Astrocyte (in vitro differentiated cells and primary cell): ENCODE measurements around the gene KCNC1. TPM values are rescaled to one million over a fixed set of nuclear protein-coding genes. Genes with fewer than 3 reads are reported as not detected.

ENCODE experiments used
- DNase-seq: peaks from one replicate; pipeline ENCODE4 v3.0.0-alpha.2; 2010; ENCODE audit warnings: low read depth
- FAIRE-seq: peaks from 2 replicates; lab custom pipeline; 2011; peaks lifted over from hg19 to GRCh38; lab: Jason Lieb, UNC
- H2AFZ ChIP-seq: 2 replicates; pipeline ENCODE4 v1.6.0; 2012; ENCODE audit warnings: low read depth, low read length, inconsistent platforms
- H3K27ac ChIP-seq: 2 replicates; pipeline ENCODE4 v1.5.1; 2011; ENCODE audit warnings: low read depth, low read length, inconsistent platforms
- H3K27me3 ChIP-seq: 2 replicates; pipeline ENCODE4 v1.6.0; 2011; ENCODE audit warnings: low read length, inconsistent platforms; ENCODE audit not compliant: insufficient read depth
- H3K36me3 ChIP-seq: 2 replicates; pipeline ENCODE4 v1.5.1; 2011; ENCODE audit warnings: low read length, inconsistent platforms; ENCODE audit not compliant: insufficient read depth
- H3K4me1 ChIP-seq: 2 replicates; pipeline ENCODE4 v1.5.1; 2011; ENCODE audit warnings: low read length, inconsistent platforms; ENCODE audit not compliant: insufficient read depth
- H3K4me2 ChIP-seq: 2 replicates; pipeline ENCODE4 v1.6.0; 2012; ENCODE audit warnings: low read length, inconsistent platforms
- H3K4me3 ChIP-seq: 2 replicates; pipeline ENCODE4 v1.5.1; 2011; ENCODE audit warnings: low read depth, mild to moderate bottlenecking, low read length, inconsistent platforms; ENCODE audit not compliant: insufficient read depth
- H3K79me2 ChIP-seq: 2 replicates; pipeline ENCODE4 v1.6.0; 2012; ENCODE audit warnings: mild to moderate bottlenecking, low read length, inconsistent platforms; ENCODE audit not compliant: insufficient read depth
- H3K9ac ChIP-seq: 2 replicates; pipeline ENCODE4 v1.6.0; 2012; ENCODE audit warnings: mild to moderate bottlenecking, low read length, inconsistent platforms
- H3K9me3 ChIP-seq: 2 replicates; pipeline ENCODE4 v1.5.1; 2012; ENCODE audit warnings: low read depth, mild to moderate bottlenecking, low read length, inconsistent platforms; ENCODE audit not compliant: insufficient read depth
- H4K20me1 ChIP-seq: 2 replicates; pipeline ENCODE4 v1.6.0; 2012; ENCODE audit warnings: low read length, inconsistent platforms; ENCODE audit not compliant: insufficient read depth
- H3K27ac Mint-ChIP-seq: one replicate; pipeline ENCODE4 v1.8.0; 2021; ENCODE audit warnings: mild to moderate bottlenecking, mixed read lengths; ENCODE audit not compliant: unreplicated experiment
- H3K27me3 Mint-ChIP-seq: one replicate; pipeline ENCODE4 v1.8.0; 2021; ENCODE audit warnings: low read depth, mixed read lengths; ENCODE audit not compliant: unreplicated experiment
- H3K36me3 Mint-ChIP-seq: one replicate; pipeline ENCODE4 v1.8.0; 2021; ENCODE audit warnings: low read depth, mixed read lengths; ENCODE audit not compliant: unreplicated experiment
- H3K4me1 Mint-ChIP-seq: one replicate; pipeline ENCODE4 v1.8.0; 2021; ENCODE audit warnings: low read depth, mixed read lengths; ENCODE audit not compliant: unreplicated experiment
- H3K4me3 Mint-ChIP-seq: one replicate; pipeline ENCODE4 v1.8.0; 2021; ENCODE audit warnings: mild to moderate bottlenecking, moderate library complexity, mixed read lengths; ENCODE audit not compliant: unreplicated experiment
- H3K9me3 Mint-ChIP-seq: one replicate; pipeline ENCODE4 v1.8.0; 2021; ENCODE audit warnings: mild to moderate bottlenecking, mixed read lengths; ENCODE audit not compliant: unreplicated experiment
- CTCF ChIP-seq: IDR thresholded peaks from 2 replicates; pipeline ENCODE4 v1.5.1; 2011; ENCODE audit warnings: low read depth, mild to moderate bottlenecking, inconsistent platforms, low read length, moderate library complexity; ENCODE audit not compliant: insufficient read depth
- EZH2 ChIP-seq: IDR thresholded peaks from 2 replicates; pipeline ENCODE4 v1.6.1; 2012; ENCODE audit warnings: mild to moderate bottlenecking, low read length, inconsistent platforms; ENCODE audit not compliant: insufficient read depth
- total RNA-seq: library from RNA; stranded (reverse); gene quantifications from 2 replicates; pipeline ENCODE4 v1.2.1, GENCODE V29; 2021

KCNC1 gene
- total RNA-seq, 1 donor from 2014 or later, result 0.05 TPM

GRCh38 chr11:17831883-17832282, 97.3 kb downstream of the KCNC1 start:
- H4K20me1 ChIP-seq, result no peaks in the 10 kb centered on the region
- no peak for DNase-seq
- H3K9me3 ChIP-seq, result no peaks in the 10 kb centered on the region
- TF ChIP-seq EZH2, result no peak
- no peak for TF ChIP-seq CTCF
- no peak overlapping the region for H3K4me2 ChIP-seq
- no peaks in the 10 kb centered on the region for H3K79me2 ChIP-seq
- FAIRE-seq, result no peak
- no peak overlapping the region for H3K27ac ChIP-seq
- H3K36me3 ChIP-seq, result no peaks in the 10 kb centered on the region
- H2AFZ ChIP-seq, result no peak overlapping the region
- Mint-ChIP-seq H3K36me3 (peaks cover 3% of the 10 kb centered on the region), H3K27ac (no peak overlapping the region), H3K27me3 (peaks cover 5% of the 10 kb centered on the region), H3K4me1 (no peaks in the 10 kb centered on the region), H3K9me3 (peaks cover under 1% of the 10 kb centered on the region), H3K4me3 (no peak overlapping the region)
- H3K4me3 ChIP-seq, result no peak overlapping the region
- H3K27me3 ChIP-seq, result no peaks in the 10 kb centered on the region
- H3K9ac ChIP-seq, result no peak overlapping the region
- no peaks in the 10 kb centered on the region for H3K4me1 ChIP-seq

Other genes with a start within 250 kb of the KCNC1 start
- not detected in 2 replicates for gene USH1C, start 190.4 kb upstream of the KCNC1 start, total RNA-seq
- gene OTOG, start 187.5 kb upstream of the KCNC1 start, total RNA-seq, result not detected in 2 replicates
- gene MYOD1, start 15.2 kb upstream of the KCNC1 start, total RNA-seq, result not detected in 2 replicates